WERI-Rb-1 (cell line): ENCODE data around the gene TCF12.

Experiments used
- DNase-seq: peaks from one replicate; pipeline ENCODE4 v3.0.0-alpha.2; 2020
- H3K27ac ChIP-seq: fragments of 250-450 bp; sonication (Bioruptor Pico); 2 replicates; pipeline ENCODE4 v1.5.1; 2020; ENCODE audit warnings: mild to moderate bottlenecking, moderate library complexity
- H3K27me3 ChIP-seq: fragments of 250-450 bp; sonication (Bioruptor Pico); 2 replicates; pipeline ENCODE4 v1.5.1; 2021; ENCODE audit warnings: mild to moderate bottlenecking, low read depth, moderate library complexity; ENCODE audit not compliant: insufficient read depth, severe bottlenecking
- H3K36me3 ChIP-seq: fragments of 250-450 bp; sonication (Bioruptor Pico); 2 replicates; pipeline ENCODE4 v1.5.1; 2020; ENCODE audit warnings: mild to moderate bottlenecking, moderate library complexity
- H3K4me3 ChIP-seq: 2 replicates; pipeline ENCODE4 v1.5.1; 2011; ENCODE audit warnings: low read depth, mild to moderate bottlenecking, control low read depth, low read length
- H3K9me3 ChIP-seq: fragments of 250-450 bp; sonication (Bioruptor Pico); 2 replicates; pipeline ENCODE4 v1.5.1; 2021; ENCODE audit warnings: mild to moderate bottlenecking, moderate library complexity; ENCODE audit not compliant: severe bottlenecking
- CTCF ChIP-seq: IDR thresholded peaks from 2 replicates; pipeline ENCODE4 v1.5.1; 2011; ENCODE audit warnings: low read depth, mild to moderate bottlenecking, control low read depth, inconsistent platforms, low read length

TCF12 gene

GRCh38 chr15:57133127-57133968 is 214.9 kb downstream of the TCF12 start:
- no peaks in the 10 kb centered on the region for H3K27me3 ChIP-seq
- H3K36me3 ChIP-seq = no peaks in the 10 kb centered on the region; the same call in 1 of the 2 replicates
- peak overlapping the region; percentile 38 for H3K27ac ChIP-seq
- no peak for TF ChIP-seq CTCF
- H3K4me3 ChIP-seq = no peak overlapping the region
- peak; percentile 87 for DNase-seq
- H3K9me3 ChIP-seq = no peaks in the 10 kb centered on the region

- no peaks in the 10 kb centered on the region; the same call in 1 of the 2 replicates for H3K36me3 ChIP-seq
- no peak for DNase-seq
- H3K27me3 ChIP-seq = no peaks in the 10 kb centered on the region
- H3K9me3 ChIP-seq = no peaks in the 10 kb centered on the region
- TF ChIP-seq CTCF = no peak
- H3K4me3 ChIP-seq = no peak overlapping the region
- H3K27ac ChIP-seq = peak overlapping the region; percentile 13
Observed at GRCh38 chr15:57134071-57134605, 215.7 kb downstream of the TCF12 start.

DNA sequence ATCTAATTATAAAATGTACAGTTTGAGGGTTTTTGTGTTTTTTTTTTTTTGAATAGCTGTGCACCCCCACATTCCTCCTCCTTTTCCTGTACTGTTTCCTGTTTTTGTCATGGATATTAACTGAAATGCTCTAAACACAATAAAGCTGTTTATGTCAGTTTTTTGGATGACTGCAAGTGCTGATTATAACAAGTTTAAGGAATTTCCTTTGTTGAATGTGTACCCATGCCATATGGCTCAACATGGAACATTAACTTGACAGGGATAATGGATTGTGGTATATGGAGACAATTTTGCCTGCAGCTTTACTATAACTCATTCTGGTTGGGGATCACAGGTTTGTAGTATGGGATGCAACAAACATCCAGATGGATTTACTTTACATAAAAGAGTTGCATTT is 216.4 kb downstream of the TCF12 start:
- no peak for TF ChIP-seq CTCF
- Histone ChIP-seq H3K9me3 (no peaks in the 10 kb centered on the region), H3K27me3 (no peaks in the 10 kb centered on the region), H3K4me3 (no peak overlapping the region), H3K27ac (peak overlapping the region; percentile 47), H3K36me3 (no peaks in the 10 kb centered on the region)
- DNase-seq = no peak

DNA sequence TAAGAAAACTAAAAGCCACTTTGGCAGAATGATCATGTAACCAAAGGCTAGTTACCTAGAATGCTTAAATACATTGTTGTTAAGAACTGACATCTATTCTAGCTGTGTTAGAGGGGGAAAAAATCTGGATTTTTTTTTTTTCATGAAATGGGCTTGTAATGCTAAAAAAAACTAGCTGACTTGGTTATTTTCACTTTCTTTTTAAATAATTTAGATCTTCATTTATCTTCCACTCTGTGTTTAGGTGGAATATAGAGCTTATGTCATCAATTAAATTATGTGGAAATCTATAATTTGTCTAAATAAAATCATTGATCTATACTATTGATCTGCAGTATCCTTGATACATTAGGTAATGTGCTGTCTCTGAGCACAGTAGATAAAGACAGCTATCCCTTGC is 217.4 kb downstream of the TCF12 start:
- Histone ChIP-seq H3K9me3 (no peaks in the 10 kb centered on the region), H3K27me3 (no peaks in the 10 kb centered on the region), H3K36me3 (no peaks in the 10 kb centered on the region), H3K27ac (peak overlapping the region; percentile 47), H3K4me3 (no peak overlapping the region)
- TF ChIP-seq CTCF = no peak
- DNase-seq = no peak

- DNase-seq = peak; percentile 72
- H3K36me3 ChIP-seq = no peaks in the 10 kb centered on the region
- H3K9me3 ChIP-seq = no peaks in the 10 kb centered on the region
- TF ChIP-seq CTCF = peak; percentile 69
- H3K4me3 ChIP-seq = no peak overlapping the region
- H3K27ac ChIP-seq = peak overlapping the region; percentile 20
- H3K27me3 ChIP-seq = no peaks in the 10 kb centered on the region
Observed at GRCh38 chr15:57138349-57138788, 219.9 kb downstream of the TCF12 start.
